Smooth muscle cell (in vitro differentiated cells): Measurements from ENCODE around the gene MRPS18A. TPM values are rescaled to one million over a fixed set of nuclear protein-coding genes. Genes with fewer than 3 reads are reported as not detected.
A peak's percentile ranks its signal among the peaks of the same experiment; 100 is the strongest.

Experiments used
- DNase-seq: peaks from one replicate; lab custom pipeline; 2025; ENCODE audit not compliant: unreplicated experiment; lab: John Stamatoyannopoulos, UW
- H2AFZ ChIP-seq: fragments of 200-600 bp; sonication (generic); 2 replicates; pipeline ENCODE4 v1.6.0; 2016; ENCODE audit warnings: antibody characterized with exemption, low read depth, mild to moderate bottlenecking
- H3F3A ChIP-seq: fragments of 200-600 bp; sonication (generic); 2 replicates; pipeline ENCODE4 v1.6.0; 2017; ENCODE audit warnings: antibody characterized with exemption, low read depth
- H3K27ac ChIP-seq: fragments of 200-600 bp; sonication (generic); 2 replicates; pipeline ENCODE4 v1.5.1; 2016; ENCODE audit warnings: low read depth, mild to moderate bottlenecking
- H3K27me3 ChIP-seq: fragments of 200-600 bp; sonication (generic); 2 replicates; pipeline ENCODE4 v1.6.1; 2016; ENCODE audit warnings: low read depth, mild to moderate bottlenecking
- H3K36me3 ChIP-seq: fragments of 200-600 bp; sonication (generic); 2 replicates; pipeline ENCODE4 v1.5.1; 2016; ENCODE audit warnings: low read depth
- H3K4me1 ChIP-seq: fragments of 200-600 bp; sonication (generic); 2 replicates; pipeline ENCODE4 v1.5.1; 2016; ENCODE audit warnings: low read depth
- H3K4me2 ChIP-seq: fragments of 200-600 bp; sonication (generic); 2 replicates; pipeline ENCODE4 v1.6.0; 2016; ENCODE audit warnings: mild to moderate bottlenecking
- H3K4me3 ChIP-seq: fragments of 200-600 bp; sonication (generic); 2 replicates; pipeline ENCODE4 v1.5.1; 2016; ENCODE audit warnings: mild to moderate bottlenecking
- H3K79me2 ChIP-seq: fragments of 200-600 bp; sonication (generic); 2 replicates; pipeline ENCODE4 v1.6.0; 2016; ENCODE audit warnings: low read depth, mild to moderate bottlenecking
- H3K9ac ChIP-seq: fragments of 200-600 bp; sonication (generic); 2 replicates; pipeline ENCODE4 v1.6.0; 2016; ENCODE audit warnings: low read depth
- H3K9me3 ChIP-seq: fragments of 200-600 bp; sonication (generic); replicated peaks from 2 replicates; pipeline ENCODE4 v1.5.1; 2016; ENCODE audit warnings: low read depth
- H4K20me1 ChIP-seq: fragments of 200-600 bp; sonication (generic); 2 replicates; pipeline ENCODE4 v1.6.0; 2016; ENCODE audit warnings: low read depth
- CTCF ChIP-seq: fragments of 200-600 bp; sonication (generic); IDR thresholded peaks from 2 replicates; pipeline ENCODE4 v1.5.1; 2017; ENCODE audit warnings: borderline replicate concordance, mild to moderate bottlenecking, antibody characterized with exemption; ENCODE audit not compliant: insufficient read depth, poor library complexity, severe bottlenecking
- WGBS: methylation state at CpG from one replicate; pipeline ENCODE4 v1.1.7; 2016; ENCODE audit warnings: low lambda C conversion rate; 5-methylcytosine and 5-hydroxymethylcytosine counted together
- polyA plus RNA-seq: library from polyadenylated mRNA; unstranded; fragments of >200 nt; fragmentation: Nextera tagmentation; extraction: Ambion mirVana; gene quantifications from 2 replicates; pipeline ENCODE4 v1.2.1, GENCODE V29; 2016
- total RNA-seq: library from RNA; depleted of rRNA; stranded (reverse); fragments of >200 nt; gene quantifications from 2 replicates; pipeline ENCODE4 v1.2.3, GENCODE V29; 2014

MRPS18A gene
- total and polyA plus RNA-seq, 2 experiments from 2014 or later: 40.4 to 59.9 TPM

GRCh38 chr6:43625393-43625992 is 62.1 kb downstream of the MRPS18A start:
- Histone ChIP-seq H2AFZ (no peak overlapping the region), H3K9me3 (no peaks in the 10 kb centered on the region), H3K4me2 (no peak overlapping the region), H3K27me3 (no peaks in the 10 kb centered on the region), H4K20me1 (no peaks in the 10 kb centered on the region), H3K79me2 (peaks cover 27% of the 10 kb centered on the region), H3K27ac (peak overlapping the region; percentile 95), H3K4me3 (no peak overlapping the region), H3K9ac (no peak overlapping the region), H3K4me1 (peaks cover 12% of the 10 kb centered on the region), H3K36me3 (no peaks in the 10 kb centered on the region), H3F3A (peaks cover 11% of the 10 kb centered on the region)
- TF ChIP-seq CTCF: no peak
- DNase-seq: no peak
- WGBS: 97% methylated on average over 16 of the region's 16 CpGs

DNA sequence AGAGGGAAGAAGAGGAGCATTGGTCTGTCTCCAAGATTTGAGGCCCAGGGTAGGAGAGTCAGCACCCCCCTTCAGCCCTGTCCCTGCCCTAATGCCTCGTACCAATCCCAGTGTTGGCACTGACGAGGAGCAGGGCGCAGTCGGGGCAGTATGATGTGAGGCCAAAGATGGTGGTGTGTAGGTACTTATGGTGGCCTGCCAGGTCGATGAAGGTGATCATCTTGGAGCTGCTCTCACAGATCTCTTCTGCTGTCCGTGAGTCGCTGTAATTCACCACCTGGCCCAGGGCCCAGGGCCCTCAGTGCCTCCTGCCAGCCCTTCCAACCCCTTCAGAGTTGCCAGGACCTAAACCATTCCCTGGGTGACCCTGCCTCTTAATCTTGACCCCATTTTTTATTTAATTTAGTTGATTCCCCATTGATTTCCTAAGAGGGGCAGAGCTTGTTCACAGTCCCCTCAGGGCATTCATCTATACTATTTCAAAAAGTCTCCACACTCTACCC is 62.8 kb downstream of the MRPS18A start:
- Histone ChIP-seq H4K20me1 (no peaks in the 10 kb centered on the region), H3K4me1 (peaks cover 12% of the 10 kb centered on the region), H3K9ac (no peak overlapping the region), H3K79me2 (peaks cover 27% of the 10 kb centered on the region), H3K9me3 (no peaks in the 10 kb centered on the region), H3K4me2 (no peak overlapping the region), H3K27ac (no peak overlapping the region), H3K27me3 (no peaks in the 10 kb centered on the region), H3K36me3 (no peaks in the 10 kb centered on the region), H3K4me3 (no peak overlapping the region), H2AFZ (no peak overlapping the region), H3F3A (peaks cover 13% of the 10 kb centered on the region)
- WGBS: 97% methylated on average over 7 of the region's 7 CpGs
- no peak for DNase-seq
- TF ChIP-seq CTCF: no peak

- Histone ChIP-seq H3K79me2 (peaks cover 27% of the 10 kb centered on the region), H3K4me3 (no peak overlapping the region), H3K27ac (no peak overlapping the region), H3K27me3 (no peaks in the 10 kb centered on the region), H3K4me1 (peaks cover 12% of the 10 kb centered on the region), H3K4me2 (no peak overlapping the region), H3K9me3 (no peaks in the 10 kb centered on the region), H3K36me3 (peaks cover 4% of the 10 kb centered on the region), H2AFZ (no peak overlapping the region), H3F3A (peaks cover 19% of the 10 kb centered on the region), H4K20me1 (no peaks in the 10 kb centered on the region), H3K9ac (no peak overlapping the region)
- 99% methylated on average over 12 of the region's 12 CpGs for WGBS
- DNase-seq: no peak
- no peak for TF ChIP-seq CTCF
Observed at GRCh38 chr6:43623880-43624785, 63.5 kb downstream of the MRPS18A start.
